H9 (cell line): ENCODE data around the gene TAF4B. TPM values are rescaled to one million over a fixed set of nuclear protein-coding genes. Genes with fewer than 3 reads are reported as not detected.

Source experiments
- DNase-seq: peaks from one replicate; pipeline ENCODE4 v3.0.0-alpha.2; 2017
- H2AFZ ChIP-seq: one replicate; pipeline ENCODE4 v1.6.1; 2013; ENCODE audit warnings: mild to moderate bottlenecking, low read length, control low read depth, moderate library complexity
- H2AK5ac ChIP-seq: 2 replicates; pipeline ENCODE4 v1.6.1; 2013; ENCODE audit warnings: low read length, control low read depth, mixed read lengths; ENCODE audit not compliant: insufficient read length
- H2BK120ac ChIP-seq: one replicate; pipeline ENCODE4 v1.6.1; 2013; ENCODE audit warnings: low read depth, mild to moderate bottlenecking, low read length, control low read depth, inconsistent platforms; ENCODE audit not compliant: poor library complexity, severe bottlenecking
- H2BK12ac ChIP-seq: 2 replicates; pipeline ENCODE4 v1.6.1; 2013; ENCODE audit warnings: low read length, control low read depth, mixed read lengths, low read depth; ENCODE audit not compliant: insufficient read length
- H2BK15ac ChIP-seq: 2 replicates; pipeline ENCODE4 v1.6.1; 2013; ENCODE audit warnings: low read depth, low read length, control low read depth
- H2BK20ac ChIP-seq: one replicate; pipeline ENCODE4 v1.6.1; 2013; ENCODE audit warnings: low read depth, mild to moderate bottlenecking, low read length, control low read depth, inconsistent platforms; ENCODE audit not compliant: poor library complexity, severe bottlenecking
- H2BK5ac ChIP-seq: 2 replicates; pipeline ENCODE4 v1.6.1; 2013; ENCODE audit warnings: low read length, control low read depth, mixed read lengths; ENCODE audit not compliant: insufficient read length
- H3K14ac ChIP-seq: 2 replicates; pipeline ENCODE4 v1.6.1; 2013; ENCODE audit warnings: low read length, control low read depth; ENCODE audit not compliant: insufficient read depth
- H3K18ac ChIP-seq: 2 replicates; pipeline ENCODE4 v1.6.1; 2013; ENCODE audit warnings: low read depth, mild to moderate bottlenecking, mixed read lengths, low read length, control low read depth; ENCODE audit not compliant: insufficient read length
- H3K23ac ChIP-seq: 2 replicates; pipeline ENCODE4 v1.6.1; 2013; ENCODE audit warnings: low read length, control low read depth, mixed read lengths, low read depth; ENCODE audit not compliant: insufficient read length
- H3K23me2 ChIP-seq: 2 replicates; pipeline ENCODE4 v1.6.1; 2013; ENCODE audit warnings: low read depth, mild to moderate bottlenecking, mixed read lengths, low read length, control low read depth; ENCODE audit not compliant: insufficient read length, poor library complexity, severe bottlenecking
- H3K27ac ChIP-seq: 2 replicates; pipeline ENCODE4 v1.5.1; 2013; ENCODE audit warnings: low read length, control low read depth, mixed read lengths, low read depth; ENCODE audit not compliant: insufficient read length
- H3K27me3 ChIP-seq: 2 replicates; pipeline ENCODE4 v1.6.1; 2013; ENCODE audit warnings: low read length, control low read depth, inconsistent platforms; ENCODE audit not compliant: insufficient read depth
- H3K4ac ChIP-seq: 2 replicates; pipeline ENCODE4 v1.6.1; 2013; ENCODE audit warnings: low read depth, mild to moderate bottlenecking, control low read depth, inconsistent platforms, low read length, moderate library complexity
- H3K4me1 ChIP-seq: 2 replicates; pipeline ENCODE4 v1.6.1; 2013; ENCODE audit warnings: low read length, control low read depth, inconsistent platforms; ENCODE audit not compliant: insufficient read depth
- H3K4me2 ChIP-seq: 2 replicates; pipeline ENCODE4 v1.6.1; 2013; ENCODE audit warnings: low read length, control low read depth, mixed read lengths; ENCODE audit not compliant: insufficient read length, insufficient read depth
- H3K56ac ChIP-seq: 2 replicates; pipeline ENCODE4 v1.6.1; 2013; ENCODE audit warnings: low read depth, mild to moderate bottlenecking, mixed read lengths, low read length, control low read depth; ENCODE audit not compliant: insufficient read length
- H3K79me1 ChIP-seq: 2 replicates; pipeline ENCODE4 v1.6.1; 2013; ENCODE audit warnings: low read depth, mild to moderate bottlenecking, moderate library complexity, low read length, control low read depth, inconsistent platforms; ENCODE audit not compliant: insufficient read depth, poor library complexity, severe bottlenecking
- H3K79me2 ChIP-seq: 2 replicates; pipeline ENCODE4 v1.6.1; 2013; ENCODE audit warnings: low read length, control low read depth, inconsistent platforms; ENCODE audit not compliant: insufficient read depth
- H3K9ac ChIP-seq: 2 replicates; pipeline ENCODE4 v1.6.1; 2013; ENCODE audit warnings: low read length, control low read depth, mixed read lengths; ENCODE audit not compliant: insufficient read length; ENCODE audit errors: extremely low read depth
- H3K9me3 ChIP-seq: one replicate; pipeline ENCODE4 v1.6.1; 2013; ENCODE audit warnings: low read depth, low read length, inconsistent platforms; ENCODE audit not compliant: control insufficient read depth
- H3T11ph ChIP-seq: one replicate; pipeline ENCODE4 v1.6.1; 2013; ENCODE audit warnings: mild to moderate bottlenecking, low read length, control low read depth, inconsistent platforms
- H4K20me1 ChIP-seq: one replicate; pipeline ENCODE4 v1.6.1; 2013; ENCODE audit not compliant: control insufficient read depth, insufficient read length, insufficient read depth
- H4K5ac ChIP-seq: 2 replicates; pipeline ENCODE4 v1.6.1; 2013; ENCODE audit warnings: low read depth, mild to moderate bottlenecking, mixed read lengths, low read length, control low read depth; ENCODE audit not compliant: insufficient read length
- H4K8ac ChIP-seq: replicated peaks from 2 replicates; pipeline ENCODE4 v1.6.1; 2013; ENCODE audit warnings: low read length, control low read depth, mixed read lengths, low read depth; ENCODE audit not compliant: insufficient read length
- H4K91ac ChIP-seq: 2 replicates; pipeline ENCODE4 v1.6.1; 2013; ENCODE audit warnings: low read depth, mild to moderate bottlenecking, moderate library complexity, mixed read lengths, low read length, control low read depth; ENCODE audit not compliant: insufficient read length
- H3K27ac Mint-ChIP-seq, 3 experiments: 2 replicates in 2 of 3; 3 replicates in 1 of 3; pipeline ENCODE4 v1.8.0; 2020 to 2021; ENCODE audit warnings: mixed read lengths in 3 of 3, mild to moderate bottlenecking in 1 of 3, moderate library complexity in 1 of 3
- H3K27me3 Mint-ChIP-seq: 2 replicates; pipeline ENCODE4 v1.8.0; 2021; ENCODE audit warnings: low read depth, mild to moderate bottlenecking, moderate library complexity, mixed read lengths
- H3K36me3 Mint-ChIP-seq, 3 experiments: 2 replicates in 2 of 3; 3 replicates in 1 of 3; pipeline ENCODE4 v1.8.0; 2020 to 2021; ENCODE audit warnings: low read depth in 3 of 3, mixed read lengths in 3 of 3; ENCODE audit not compliant: insufficient read depth in 1 of 3
- H3K4me1 Mint-ChIP-seq, 2 experiments: 2 replicates each; pipeline ENCODE4 v1.8.0; 2020; ENCODE audit warnings: mixed read lengths in 2 of 2
- H3K4me3 Mint-ChIP-seq, 2 experiments: 2 replicates in 1 of 2; 3 replicates in 1 of 2; pipeline ENCODE4 v1.8.0; 2020 to 2021; ENCODE audit warnings: mild to moderate bottlenecking in 2 of 2, mixed read lengths in 2 of 2, moderate library complexity in 1 of 2
- H3K9me3 Mint-ChIP-seq, 2 experiments: 2 replicates in 1 of 2; 3 replicates in 1 of 2; pipeline ENCODE4 v1.8.0; 2020; ENCODE audit warnings: mild to moderate bottlenecking in 2 of 2, mixed read lengths in 2 of 2, moderate library complexity in 1 of 2
- CTCF ChIP-seq: fragments of 200-600 bp; sonication (generic); conservative IDR thresholded peaks from 3 replicates; pipeline ENCODE4 v1.8.0; 2021; ENCODE audit warnings: antibody characterized with exemption, mild to moderate bottlenecking
- WGBS: extraction: QIAGEN DNeasy Blood & Tissue Kit; methylation state at CpG from one replicate; pipeline ENCODE4 v1.1.7; 2013; ENCODE audit warnings: missing lambda C conversion rate, low lambda C conversion rate, mixed read lengths; ENCODE audit not compliant: insufficient read length; ENCODE audit errors: extremely low coverage; 5-methylcytosine and 5-hydroxymethylcytosine counted together
- total RNA-seq: library from RNA; stranded (reverse); gene quantifications from 2 replicates; pipeline ENCODE4 v1.2.1, GENCODE V29; 2021

TAF4B gene
- total RNA-seq, 1 experiment from 2014 or later: 19.8 TPM

GRCh38 chr18:26419746-26420145, 193.5 kb downstream of the TAF4B start:
- Histone ChIP-seq H3K23ac (no peak overlapping the region), H3K27me3 (no peaks in the 10 kb centered on the region), H4K20me1 (no peaks in the 10 kb centered on the region), H3T11ph (no peak overlapping the region), H3K14ac (no peak overlapping the region), H3K18ac (no peak overlapping the region), H2BK120ac (no peak overlapping the region), H4K5ac (no peak overlapping the region), H3K23me2 (no peaks in the 10 kb centered on the region), H4K8ac (no peak overlapping the region), H3K4me2 (no peak overlapping the region), H3K79me1 (no peaks in the 10 kb centered on the region), H3K4ac (no peak overlapping the region), H4K91ac (no peak overlapping the region), H2AK5ac (no peak overlapping the region), H2BK5ac (no peak overlapping the region), H3K9ac (no peak overlapping the region), H3K27ac (no peak overlapping the region), H2BK12ac (no peak overlapping the region), H3K4me1 (peaks cover 5% of the 10 kb centered on the region; the same call in 1 of the 2 replicates), H3K9me3 (no peaks in the 10 kb centered on the region), H3K79me2 (no peaks in the 10 kb centered on the region), H3K56ac (no peak overlapping the region), H2AFZ (no peak overlapping the region), H2BK20ac (no peak overlapping the region), H2BK15ac (no peak overlapping the region)
- Mint-ChIP-seq H3K27me3 (no peaks in the 10 kb centered on the region), H3K4me1 (no peaks in the 10 kb centered on the region), H3K36me3 (no peaks in the 10 kb centered on the region; a peak in 1 of 7 replicates), H3K27ac (0 out of 7 replicates have a peak overlapping the region, but pooled peaks of 1 of the 3 experiments have one; percentile 47), H3K4me3 (no peak overlapping the region), H3K9me3 (no peaks in the 10 kb centered on the region)
- TF ChIP-seq CTCF: no peak
- WGBS: no CpG with 5 or more reads among the region's 9 CpGs
- DNase-seq: no peak
